GM12872 (cell line): ENCODE results near the gene B4GALT5.

Experiments used
- TF ChIP-seq, protein P1 (sequence below): IDR thresholded peaks from 3 replicates; pipeline ENCODE4 v1.5.1; 2011; ENCODE audit warnings: low read depth, mild to moderate bottlenecking, low read length, moderate library complexity; ENCODE audit not compliant: insufficient read depth

The B4GALT5 gene

GRCh38 chr20:49614338-49615050 is 99.2 kb downstream of the B4GALT5 start:
- TF ChIP-seq, protein P1, sequence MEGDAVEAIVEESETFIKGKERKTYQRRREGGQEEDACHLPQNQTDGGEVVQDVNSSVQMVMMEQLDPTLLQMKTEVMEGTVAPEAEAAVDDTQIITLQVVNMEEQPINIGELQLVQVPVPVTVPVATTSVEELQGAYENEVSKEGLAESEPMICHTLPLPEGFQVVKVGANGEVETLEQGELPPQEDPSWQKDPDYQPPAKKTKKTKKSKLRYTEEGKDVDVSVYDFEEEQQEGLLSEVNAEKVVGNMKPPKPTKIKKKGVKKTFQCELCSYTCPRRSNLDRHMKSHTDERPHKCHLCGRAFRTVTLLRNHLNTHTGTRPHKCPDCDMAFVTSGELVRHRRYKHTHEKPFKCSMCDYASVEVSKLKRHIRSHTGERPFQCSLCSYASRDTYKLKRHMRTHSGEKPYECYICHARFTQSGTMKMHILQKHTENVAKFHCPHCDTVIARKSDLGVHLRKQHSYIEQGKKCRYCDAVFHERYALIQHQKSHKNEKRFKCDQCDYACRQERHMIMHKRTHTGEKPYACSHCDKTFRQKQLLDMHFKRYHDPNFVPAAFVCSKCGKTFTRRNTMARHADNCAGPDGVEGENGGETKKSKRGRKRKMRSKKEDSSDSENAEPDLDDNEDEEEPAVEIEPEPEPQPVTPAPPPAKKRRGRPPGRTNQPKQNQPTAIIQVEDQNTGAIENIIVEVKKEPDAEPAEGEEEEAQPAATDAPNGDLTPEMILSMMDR = no peak

DNA sequence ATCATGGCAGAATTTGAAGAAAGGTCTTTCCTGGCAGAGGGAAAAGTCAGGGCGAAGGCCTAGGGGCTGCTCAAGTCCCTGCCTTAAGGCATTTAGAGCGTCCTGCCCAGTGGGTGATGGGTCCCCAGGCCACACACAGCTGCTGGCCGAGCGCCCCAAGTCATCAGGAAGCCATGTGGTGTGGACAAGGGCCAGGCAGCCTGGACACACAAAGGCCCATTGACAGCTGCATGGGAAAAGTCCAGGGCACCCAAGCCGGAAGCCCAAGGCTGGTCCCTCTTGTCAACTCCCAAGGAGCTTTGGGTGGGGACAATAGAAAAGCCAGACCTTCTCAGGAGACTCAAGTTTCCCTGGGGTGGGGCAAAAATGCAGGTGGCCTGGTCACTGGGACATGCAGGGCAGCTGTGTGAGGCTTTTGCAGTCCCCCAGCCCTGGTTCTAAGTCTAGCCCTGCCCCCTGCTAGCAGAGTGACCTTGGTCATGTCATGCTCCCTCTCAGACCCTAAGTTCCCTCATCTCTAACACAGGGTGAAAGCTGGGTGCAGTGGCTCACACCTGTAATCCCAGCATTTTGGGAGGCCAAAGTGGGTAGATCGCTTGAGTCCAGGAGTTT is 101.4 kb downstream of the B4GALT5 start:
- TF ChIP-seq, protein P1 = no peak

DNA sequence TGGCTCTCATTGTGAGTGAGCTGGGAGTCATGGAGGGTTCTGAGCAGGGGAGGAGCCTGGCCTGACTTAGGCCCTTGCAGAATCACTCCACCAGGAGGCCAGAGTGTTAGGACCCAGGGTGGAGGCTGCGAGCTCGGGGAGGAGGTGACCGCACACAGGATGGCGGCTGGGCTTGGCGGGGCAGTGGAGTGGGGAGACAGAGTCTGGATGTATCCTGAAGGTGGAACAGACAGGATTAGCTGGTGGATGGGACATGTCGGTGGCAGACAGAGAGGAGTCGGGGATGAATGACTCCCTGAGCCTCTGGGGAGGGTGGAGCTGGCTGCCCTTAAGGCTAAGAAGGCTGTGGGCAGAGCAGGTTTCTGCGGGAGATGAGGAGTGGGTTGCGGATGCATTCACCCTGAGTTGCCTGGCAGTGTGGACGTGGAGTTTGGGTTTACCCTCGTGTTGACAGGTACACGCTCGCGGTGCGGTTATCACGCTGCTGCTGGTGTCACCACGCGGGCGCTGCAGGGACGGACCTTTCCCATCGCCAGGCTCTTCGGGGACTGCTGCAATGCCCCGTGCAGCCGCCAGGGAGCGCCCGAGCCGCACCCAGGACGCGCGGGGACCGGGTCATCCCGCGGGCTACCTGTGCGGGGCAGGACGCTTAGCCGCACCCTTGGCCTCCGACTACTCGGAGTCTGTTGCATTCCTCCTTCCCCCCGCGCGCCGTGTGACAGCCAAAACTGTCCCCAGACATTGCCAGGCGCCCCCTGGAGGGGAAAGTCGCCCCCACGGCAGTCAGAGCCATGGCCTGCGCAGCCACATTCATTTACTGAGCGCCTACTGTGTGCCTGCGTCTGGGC is 102.8 kb downstream of the B4GALT5 start:
- TF ChIP-seq, protein P1 = peak; percentile 98

- TF ChIP-seq, protein P1 = peak; percentile 98
These were observed 104.7 kb downstream of the B4GALT5 start for GRCh38 chr20:49608752-49609670.

DNA sequence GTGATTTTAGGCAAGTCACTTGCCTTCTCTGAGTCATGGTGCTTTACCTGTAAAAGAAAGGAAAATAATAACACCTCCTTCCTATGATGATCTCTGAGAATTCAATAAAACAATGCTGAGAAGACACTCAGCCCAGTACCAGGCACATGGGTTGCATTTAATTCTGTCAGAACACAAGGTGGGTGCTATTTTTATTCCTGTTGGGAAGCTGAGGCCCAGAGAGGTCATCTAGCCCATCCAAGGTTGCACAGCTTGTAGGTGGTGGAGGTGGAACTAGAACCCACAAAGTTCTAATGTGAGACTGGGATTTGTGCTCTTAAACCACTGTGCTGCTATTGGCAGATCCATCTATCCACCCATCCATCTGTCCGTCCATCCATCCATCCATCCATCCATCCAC is 106.1 kb downstream of the B4GALT5 start:
- TF ChIP-seq, protein P1 = no peak

- TF ChIP-seq, protein P1 = 0 out of 3 replicates have a peak, but pooled peaks have one; percentile 29
These were observed 110.5 kb downstream of the B4GALT5 start for GRCh38 chr20:49603209-49603627.
